ENCODE measurements around the gene LCE2B.

DNA sequence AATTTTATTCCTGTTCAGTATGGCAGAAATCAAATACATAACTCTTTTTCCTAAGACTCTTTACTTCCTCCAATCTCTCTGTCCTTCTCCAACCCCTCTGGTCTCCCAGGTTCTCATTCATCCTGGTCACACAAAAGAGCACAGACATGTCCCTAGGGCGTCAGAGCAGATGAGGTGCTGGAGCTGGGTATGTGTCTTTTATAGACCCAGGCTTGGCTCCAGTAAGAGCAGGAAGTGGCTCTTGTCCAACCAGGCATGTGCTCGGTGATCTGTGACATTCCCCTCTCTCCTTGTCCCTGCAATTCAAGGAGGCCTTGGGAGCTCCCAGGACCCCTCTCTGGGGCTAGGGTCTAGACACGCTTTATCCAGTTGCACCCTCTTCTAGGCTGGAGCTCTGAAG, 40.8 kb upstream of the LCE2B start:
- TF ChIP-seq, protein P1, sequence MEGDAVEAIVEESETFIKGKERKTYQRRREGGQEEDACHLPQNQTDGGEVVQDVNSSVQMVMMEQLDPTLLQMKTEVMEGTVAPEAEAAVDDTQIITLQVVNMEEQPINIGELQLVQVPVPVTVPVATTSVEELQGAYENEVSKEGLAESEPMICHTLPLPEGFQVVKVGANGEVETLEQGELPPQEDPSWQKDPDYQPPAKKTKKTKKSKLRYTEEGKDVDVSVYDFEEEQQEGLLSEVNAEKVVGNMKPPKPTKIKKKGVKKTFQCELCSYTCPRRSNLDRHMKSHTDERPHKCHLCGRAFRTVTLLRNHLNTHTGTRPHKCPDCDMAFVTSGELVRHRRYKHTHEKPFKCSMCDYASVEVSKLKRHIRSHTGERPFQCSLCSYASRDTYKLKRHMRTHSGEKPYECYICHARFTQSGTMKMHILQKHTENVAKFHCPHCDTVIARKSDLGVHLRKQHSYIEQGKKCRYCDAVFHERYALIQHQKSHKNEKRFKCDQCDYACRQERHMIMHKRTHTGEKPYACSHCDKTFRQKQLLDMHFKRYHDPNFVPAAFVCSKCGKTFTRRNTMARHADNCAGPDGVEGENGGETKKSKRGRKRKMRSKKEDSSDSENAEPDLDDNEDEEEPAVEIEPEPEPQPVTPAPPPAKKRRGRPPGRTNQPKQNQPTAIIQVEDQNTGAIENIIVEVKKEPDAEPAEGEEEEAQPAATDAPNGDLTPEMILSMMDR (IDR thresholded peaks at IDR 0.05) = no peak
- TF ChIP-seq EZH2phosphoT487 (IDR thresholded peaks at IDR 0.05) = no peak
